Hematopoietic multipotent progenitor cell (in vitro differentiated cells): ENCODE data around the gene STX17. TPM values are rescaled to one million over a fixed set of nuclear protein-coding genes. Genes with fewer than 3 reads are reported as not detected.

ENCODE experiments used
- DNase-seq, 3 donors: peaks; one replicate each; pipeline ENCODE4 v3.0.0-alpha.2; 2011 to 2015; ENCODE audit warnings: low read depth in 2 of 3, low spot score in 2 of 3
- total RNA-seq: library from RNA; depleted of rRNA; stranded (reverse); fragments of >200 nt; gene quantifications from one replicate; pipeline ENCODE4 v1.2.3, GENCODE V29; 2012

The STX17 gene
- total RNA-seq, 1 donor, result 15.1 TPM

GRCh38 chr9:99905833-99906402, 536 bp upstream of the STX17 start:
- no peak for DNase-seq

DNA sequence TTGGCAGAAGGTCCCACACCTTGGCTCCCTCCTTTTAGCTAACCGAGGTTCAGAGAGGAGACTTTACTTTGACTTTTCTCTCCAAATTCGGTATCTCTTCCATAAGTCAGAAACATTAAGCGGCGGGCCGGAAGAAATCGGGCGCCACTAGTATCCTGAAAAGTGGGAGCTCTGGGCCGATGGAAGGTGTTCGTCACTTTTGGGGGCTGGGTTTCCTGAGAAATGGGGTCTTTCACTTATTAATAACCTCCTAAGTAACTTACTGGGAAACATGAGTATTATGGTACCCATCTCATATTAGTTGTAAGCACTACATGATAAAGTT, 716 bp downstream of the STX17 start:
- no peak for DNase-seq

DNA sequence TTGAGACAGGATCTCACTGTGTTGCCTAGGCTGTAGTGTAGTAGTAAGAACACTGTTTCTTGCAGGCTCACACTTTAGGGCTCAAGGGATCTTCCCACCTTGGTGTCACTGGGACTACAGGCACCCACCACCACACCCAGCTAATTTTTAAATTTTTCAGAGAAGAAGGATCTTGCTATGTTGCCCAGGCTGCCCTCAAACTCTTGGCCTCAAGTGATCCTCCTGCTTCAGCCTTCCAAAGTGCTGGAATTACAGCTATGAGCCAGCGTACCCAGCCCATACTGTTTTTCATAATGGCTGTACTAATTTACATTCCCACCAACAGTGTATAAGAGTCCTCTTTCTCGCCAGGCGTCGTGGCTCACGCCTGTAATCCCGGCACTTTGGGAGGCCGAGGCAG, 5.1 kb downstream of the STX17 start:
- DNase-seq, result no peak

GRCh38 chr9:99916650-99917049, 10.2 kb downstream of the STX17 start:
- DNase-seq, result no peak

DNA sequence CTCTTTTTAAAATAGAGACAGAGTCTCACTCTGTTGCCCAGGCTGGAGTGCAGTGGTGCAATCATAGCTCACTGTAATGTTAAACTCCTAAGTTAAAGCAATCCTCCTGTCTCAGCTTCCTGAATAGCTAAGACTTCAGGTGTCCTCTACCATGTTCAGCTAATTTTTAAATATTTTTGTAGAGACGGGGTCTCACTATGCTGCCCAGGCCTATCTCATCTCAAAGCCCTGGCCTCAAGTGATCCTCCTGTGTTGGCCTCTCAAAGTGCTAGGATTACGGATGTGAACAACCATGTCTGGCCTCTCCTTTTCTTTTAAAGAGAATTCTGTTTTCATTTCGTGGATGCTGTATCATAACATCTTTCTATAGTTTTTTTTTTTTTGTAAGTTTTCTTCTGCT, 11.7 kb downstream of the STX17 start:
- no peak for DNase-seq

GRCh38 chr9:99919930-99920329, 13.5 kb downstream of the STX17 start:
- no peak for DNase-seq

DNA sequence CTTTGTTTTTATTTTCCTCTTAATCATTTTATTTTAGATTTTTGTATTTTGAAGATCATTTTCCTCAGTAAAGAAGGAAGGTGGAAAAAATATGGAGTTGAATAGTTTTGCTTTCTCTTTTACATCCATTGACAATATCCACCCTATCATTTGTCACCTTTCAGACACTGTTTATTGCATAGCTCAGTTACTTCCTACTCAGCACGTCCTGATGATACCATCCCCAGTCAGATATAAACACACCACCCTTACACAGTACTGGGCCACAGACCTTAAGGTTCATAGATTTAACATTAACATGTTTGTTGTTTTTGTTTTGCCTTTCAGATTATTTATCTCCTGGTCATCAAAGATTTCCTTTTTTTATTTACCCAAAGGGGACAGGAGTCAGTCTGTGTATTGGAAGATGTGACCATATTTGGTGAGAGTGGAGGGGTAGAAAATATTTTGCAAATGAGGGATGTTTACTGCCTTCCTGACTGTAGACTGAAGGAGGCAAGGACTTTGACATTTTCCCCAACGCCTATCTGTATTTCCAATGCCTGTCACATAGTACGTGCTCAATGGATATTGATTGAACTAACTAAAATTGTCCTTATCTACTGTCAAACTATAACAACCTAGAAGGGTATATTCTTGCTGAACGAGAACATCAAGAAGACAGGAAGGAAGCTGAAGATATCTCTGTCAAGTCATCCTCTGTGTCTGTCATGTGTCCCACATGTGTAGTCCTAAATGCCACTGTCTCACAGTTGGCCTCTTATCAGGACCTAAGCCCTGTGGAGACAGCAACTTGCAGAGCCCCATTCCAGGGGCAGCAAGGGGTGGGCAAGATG, 15.6 kb downstream of the STX17 start:
- DNase-seq, result no peak

DNA sequence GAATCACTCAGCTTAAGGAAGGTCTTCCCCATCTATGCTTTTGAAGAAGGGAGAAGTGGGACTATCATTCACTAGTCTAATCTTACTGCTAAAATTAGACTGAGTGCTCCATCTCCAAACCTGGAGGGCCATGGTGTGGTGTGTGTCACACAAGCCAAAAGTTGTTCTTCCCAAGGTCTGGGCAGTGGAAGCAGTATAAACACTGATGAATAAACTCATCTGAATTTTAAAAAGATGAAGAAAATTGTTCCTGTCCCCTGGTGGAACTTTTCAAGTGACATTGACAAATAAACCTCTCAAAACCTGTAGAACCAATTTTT, 16.2 kb downstream of the STX17 start:
- DNase-seq, result no peak

- peak in 1 of 3 donors; percentile 9 for DNase-seq
These were observed 19.1 kb downstream of the STX17 start for GRCh38 chr9:99925541-99925940.

DNA sequence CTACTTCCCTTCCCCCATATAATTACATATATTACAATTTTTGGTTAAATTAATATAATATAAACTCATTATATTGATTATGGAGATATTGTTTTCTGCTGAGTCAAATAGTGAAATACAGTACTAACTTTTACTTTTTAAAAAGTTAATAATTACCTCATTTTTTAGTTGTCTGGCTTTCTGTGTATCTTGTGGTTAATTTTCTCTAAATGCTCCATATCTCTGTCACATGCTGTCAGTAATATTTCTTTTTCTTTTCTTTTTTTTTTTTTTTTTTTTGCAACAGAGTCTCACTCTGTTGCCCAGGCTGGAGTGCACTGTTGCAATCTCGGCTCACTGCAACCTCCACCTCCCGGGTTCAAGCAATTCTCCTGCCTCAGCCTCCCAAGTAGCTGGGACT, 23.2 kb downstream of the STX17 start:
- DNase-seq, result no peak

DNA sequence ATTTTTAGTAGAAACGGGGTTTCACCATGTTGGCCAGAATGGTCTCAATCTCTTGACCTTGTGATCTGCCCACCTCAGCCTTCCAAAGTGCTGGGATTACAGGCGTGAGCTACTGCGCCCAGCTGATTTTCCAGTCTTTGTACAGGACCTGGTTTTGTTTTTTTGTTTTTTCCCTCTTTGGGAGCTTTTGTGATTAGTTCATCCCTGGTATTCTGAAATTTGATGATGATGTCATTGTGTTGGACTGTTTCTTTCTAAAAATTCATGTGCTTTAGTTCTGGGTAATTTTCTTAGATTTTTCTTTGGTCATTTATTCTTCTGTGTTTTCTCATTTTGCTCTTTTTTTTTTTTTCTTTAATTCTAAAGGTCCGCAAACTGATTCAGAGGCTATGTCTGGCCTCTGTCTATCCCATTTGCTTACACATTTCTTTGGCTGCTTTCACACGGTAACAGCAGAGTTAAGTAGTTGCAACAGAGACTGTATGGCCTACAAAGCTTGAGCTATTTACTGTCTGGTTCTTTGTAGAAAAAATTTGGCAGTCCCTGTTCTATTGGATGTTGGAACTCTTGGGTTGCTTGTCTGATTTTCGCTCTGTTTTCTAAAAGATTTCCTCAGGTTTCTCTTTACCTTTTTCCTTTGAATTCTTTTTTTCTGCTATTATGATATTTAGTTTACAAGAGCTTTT, 24.8 kb downstream of the STX17 start:
- no peak for DNase-seq

DNA sequence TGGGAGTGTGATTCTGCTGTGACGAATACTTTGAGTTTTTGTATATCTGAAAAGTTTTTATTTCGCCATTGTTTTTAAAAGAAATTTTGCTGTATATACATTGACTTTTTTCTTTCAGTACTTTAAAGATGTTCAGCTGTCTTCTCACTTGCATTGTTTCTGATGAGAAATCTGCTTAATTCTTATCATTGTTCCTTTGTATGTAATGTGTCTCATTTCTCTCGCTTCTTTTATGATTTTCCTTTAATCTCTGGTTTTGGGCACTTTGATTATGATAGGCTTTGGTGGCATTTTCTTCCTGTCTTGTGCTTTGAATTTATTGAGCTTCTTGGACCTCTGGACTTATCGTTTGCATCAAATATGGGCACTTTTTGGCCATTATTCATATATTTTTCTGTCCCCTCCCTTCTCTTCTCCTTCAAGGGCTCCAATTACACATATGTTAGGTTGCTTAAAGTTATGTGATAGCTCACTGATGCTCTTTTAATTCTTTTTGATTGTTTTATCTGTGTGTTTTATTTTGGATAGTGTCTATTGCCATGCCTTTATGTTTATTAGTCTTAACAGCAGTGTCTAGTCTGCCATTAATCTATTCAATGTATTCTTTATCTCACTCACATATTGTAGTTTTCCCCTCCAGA, 30.6 kb downstream of the STX17 start:
- no peak for DNase-seq

DNA sequence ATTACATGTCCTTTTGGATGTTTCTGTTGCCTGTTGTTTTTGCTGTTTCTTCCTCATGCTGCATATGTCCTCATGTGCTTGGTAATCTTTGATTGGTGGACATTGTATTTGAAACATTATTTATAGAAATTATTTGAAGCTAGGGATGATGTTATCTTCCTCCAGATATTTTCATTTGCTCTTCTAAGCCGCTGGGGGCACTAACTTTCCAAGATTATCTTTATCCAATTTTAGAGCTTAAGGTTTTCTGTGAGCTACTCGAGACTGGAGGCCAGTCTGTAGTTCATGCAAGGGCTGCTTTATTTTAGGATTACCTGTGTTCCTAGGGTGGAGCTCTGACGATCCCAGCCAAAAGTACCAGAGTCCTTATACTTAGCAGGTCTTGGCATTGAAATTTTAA, 40.9 kb downstream of the STX17 start:
- DNase-seq, result no peak

GRCh38 chr9:99948482-99948881, 42.0 kb downstream of the STX17 start:
- no peak for DNase-seq

DNA sequence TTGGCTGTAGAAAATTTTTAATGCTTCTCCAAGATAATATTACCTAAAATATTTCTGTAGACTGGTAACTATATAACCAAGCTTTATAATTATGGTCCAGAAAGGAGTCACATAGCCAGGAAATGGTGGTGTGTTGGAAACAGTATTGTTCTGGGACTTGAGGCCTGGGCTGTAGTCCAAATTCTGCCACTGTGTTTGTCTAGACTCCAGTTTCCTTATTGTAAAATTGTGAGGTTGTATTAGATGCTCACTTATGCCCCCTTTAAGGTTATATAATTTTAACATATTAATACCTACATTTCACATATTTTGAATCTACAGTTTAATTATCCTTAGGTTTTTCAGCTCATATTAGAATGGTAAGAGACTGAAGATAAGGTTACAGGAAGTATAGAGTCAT, 42.4 kb downstream of the STX17 start:
- DNase-seq, result no peak

- peak in 2 of 3 donors; percentile 24 to 72 for DNase-seq
These were observed 47.5 kb downstream of the STX17 start for GRCh38 chr9:99953861-99954507.

DNA sequence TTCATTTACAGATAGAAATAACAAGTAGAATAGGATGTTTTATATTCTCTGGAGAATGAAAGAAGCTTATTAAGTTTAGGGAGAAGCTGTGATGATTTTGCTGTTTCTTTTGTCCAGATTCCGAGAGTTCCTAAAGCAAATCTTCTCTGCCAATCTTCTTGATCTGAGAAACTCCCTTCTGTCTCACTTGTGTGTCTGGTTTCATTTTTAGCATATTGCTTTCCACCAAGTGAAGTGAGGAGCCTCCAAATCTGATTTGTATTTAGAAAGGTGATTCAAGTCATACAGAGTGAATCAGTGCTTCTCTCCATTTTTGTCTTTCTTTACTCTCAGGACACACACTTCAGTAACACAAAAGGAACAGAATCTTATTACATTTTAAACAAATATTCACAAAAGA, 48.4 kb downstream of the STX17 start:
- no peak for DNase-seq

DNA sequence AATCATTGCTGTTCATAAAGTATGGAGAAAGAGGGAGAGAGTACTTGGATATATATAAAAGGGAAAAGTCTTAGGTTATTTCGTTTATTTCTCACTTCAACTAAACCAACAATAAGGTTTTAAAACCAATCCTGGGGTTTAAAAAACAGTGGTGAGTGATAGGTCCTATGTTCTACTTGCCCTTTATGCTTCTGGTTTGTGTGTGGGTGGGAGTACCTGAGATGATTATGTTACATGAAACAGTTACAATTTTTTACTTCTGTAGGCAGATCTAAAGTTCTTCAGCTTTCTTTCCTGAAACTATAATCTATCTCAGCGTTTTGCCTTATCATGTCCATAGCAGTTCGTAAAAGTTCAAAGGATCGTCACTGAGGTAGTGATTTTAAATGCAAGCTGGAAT, 49.2 kb downstream of the STX17 start:
- DNase-seq, result no peak

GRCh38 chr9:99962680-99963261, 56.3 kb downstream of the STX17 start:
- no peak for DNase-seq

- DNase-seq, result no peak
These were observed 57.9 kb downstream of the STX17 start for GRCh38 chr9:99964336-99964735.

- DNase-seq, result no peak
These were observed 59.5 kb downstream of the STX17 start for GRCh38 chr9:99966001-99966400.
